PC-9 (cell line): ENCODE measurements around the gene THYN1. TPM values are rescaled to one million over a fixed set of nuclear protein-coding genes. Genes with fewer than 3 reads are reported as not detected.

ENCODE experiments used
- BruUV-seq: library from RNA; stranded (reverse); fragments of 400-500 nt; replicated peaks from 2 replicates; lab custom pipeline; 2021; lab: Mats Ljungman, UMichigan
- CTCF ChIA-PET: fragments of 300-600 bp; sonication (Branson Sonifier 250); formaldehyde crosslinking; loops from one replicate; lab custom pipeline; 2022; ENCODE audit warnings: antibody characterized with exemption; lab: Charles Lee
- POLR2A ChIA-PET: fragments of 300-600 bp; sonication (Branson Sonifier 250); formaldehyde crosslinking; loops from one replicate; lab custom pipeline; 2022; ENCODE audit warnings: antibody characterized with exemption; ENCODE audit not compliant: unreplicated experiment; lab: Charles Lee
- DNase-seq, 2 experiments: peaks; one replicate each; pipeline versions ENCODE4 v3.0.0 to v3.0.0-alpha.2; 2015 to 2022; ENCODE audit warnings: mixed read lengths in 1 of 2
- H2AFZ ChIP-seq: fragments of 200-600 bp; sonication (generic); 2 replicates; pipeline ENCODE4 v1.8.1; 2017; ENCODE audit warnings: antibody characterized with exemption
- H3F3A ChIP-seq: fragments of 200-600 bp; sonication (generic); 2 replicates; pipeline ENCODE4 v1.8.1; 2017; ENCODE audit warnings: antibody characterized with exemption, mild to moderate bottlenecking, low read depth; ENCODE audit not compliant: insufficient read depth
- H3K27ac ChIP-seq: fragments of 200-600 bp; sonication (generic); 2 replicates; pipeline ENCODE4 v1.6.1; 2016; ENCODE audit warnings: mixed run types
- H3K27me3 ChIP-seq: fragments of 200-600 bp; sonication (generic); 2 replicates; pipeline ENCODE4 v1.6.1; 2016; ENCODE audit warnings: low read depth, mixed run types; ENCODE audit not compliant: insufficient read depth
- H3K36me3 ChIP-seq: fragments of 200-600 bp; sonication (generic); 2 replicates; pipeline ENCODE4 v1.6.1; 2016; ENCODE audit warnings: low read depth, mixed run types
- H3K4me1 ChIP-seq: fragments of 200-600 bp; sonication (generic); replicated peaks from 2 replicates; pipeline ENCODE4 v1.6.1; 2016; ENCODE audit warnings: mixed run types; ENCODE audit not compliant: insufficient read depth
- H3K4me2 ChIP-seq: fragments of 200-600 bp; sonication (generic); 2 replicates; pipeline ENCODE4 v1.6.1; 2017; ENCODE audit warnings: mixed run types
- H3K4me3 ChIP-seq: fragments of 200-600 bp; sonication (generic); 2 replicates; pipeline ENCODE4 v1.6.1; 2016; ENCODE audit warnings: mixed run types
- H3K79me2 ChIP-seq: fragments of 200-600 bp; sonication (generic); 2 replicates; pipeline ENCODE4 v1.6.1; 2017; ENCODE audit warnings: low read depth, mixed run types
- H3K9me2 ChIP-seq: fragments of 200-600 bp; sonication (generic); 2 replicates; pipeline ENCODE4 v1.8.1; 2017; ENCODE audit warnings: mild to moderate bottlenecking; ENCODE audit not compliant: insufficient read depth
- H3K9me3 ChIP-seq: fragments of 200-600 bp; sonication (generic); 2 replicates; pipeline ENCODE4 v1.8.1; 2016; ENCODE audit warnings: low read depth; ENCODE audit not compliant: insufficient read depth
- H4K20me1 ChIP-seq: fragments of 200-600 bp; sonication (generic); 2 replicates; pipeline ENCODE4 v1.8.1; 2017; ENCODE audit not compliant: insufficient read depth
- EZH2 ChIP-seq: fragments of 200-600 bp; sonication (generic); IDR thresholded peaks from 2 replicates; pipeline ENCODE4 v1.8.0; 2017; ENCODE audit warnings: antibody characterized with exemption, low read depth
- intact Hi-C: fragments of 100-400 bp; cut with micrococcal nuclease; formaldehyde crosslinking; loops from one replicate; pipeline ENCODE4 v1.10.0; 2022; ENCODE audit not compliant: unreplicated experiment
- total RNA-seq: library from RNA; stranded (reverse); gene quantifications from 2 replicates; pipeline ENCODE4 v1.2.3, GENCODE V29; 2021
- TF ChIP-seq, protein P1 (sequence below): fragments of 200-600 bp; sonication (generic); conservative IDR thresholded peaks from 2 replicates; pipeline ENCODE4 v1.6.1; 2017; ENCODE audit warnings: mixed run types, antibody characterized with exemption, mild to moderate bottlenecking, moderate library complexity

Gene THYN1
- total RNA-seq, 1 experiment from 2014 or later: 29.8 TPM

DNA sequence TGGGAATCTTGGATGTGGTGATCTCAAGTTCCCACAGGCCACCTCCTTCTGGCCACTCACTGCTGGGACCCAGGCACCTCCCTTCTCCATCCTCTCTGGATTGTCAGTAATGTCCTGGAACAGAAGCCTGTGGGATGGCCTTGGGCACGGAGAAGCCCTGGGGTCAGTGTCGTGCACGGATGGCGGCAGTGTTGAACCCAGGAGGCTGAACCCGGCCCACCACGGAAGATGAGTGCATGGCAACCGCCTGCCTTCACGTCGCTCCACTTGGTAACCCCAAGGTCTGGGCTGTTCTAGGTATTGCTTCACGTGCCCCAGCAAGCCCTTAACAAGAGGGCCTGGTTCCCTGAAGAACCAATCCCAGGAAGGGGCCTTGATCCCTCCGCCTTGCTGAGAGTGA, 7.1 kb downstream of the THYN1 start:
- no peaks in the 10 kb centered on the region for H3K9me2 ChIP-seq
- H4K20me1 ChIP-seq: no peaks in the 10 kb centered on the region
- no peaks in the 10 kb centered on the region for H3K36me3 ChIP-seq
- H3K4me2 ChIP-seq: no peak overlapping the region
- BruUV-seq: no TSS peak
- no peak overlapping the region for H3K4me3 ChIP-seq
- H2AFZ ChIP-seq: no peak overlapping the region
- H3K27me3 ChIP-seq: no peaks in the 10 kb centered on the region
- H3K27ac ChIP-seq: no peak overlapping the region
- POLR2A ChIA-PET: no interaction called here
- no peaks in the 10 kb centered on the region for H3K9me3 ChIP-seq
- H3F3A ChIP-seq: no peaks in the 10 kb centered on the region
- CTCF ChIA-PET: no interaction called here
- no peak for DNase-seq
- TF ChIP-seq, protein P1, sequence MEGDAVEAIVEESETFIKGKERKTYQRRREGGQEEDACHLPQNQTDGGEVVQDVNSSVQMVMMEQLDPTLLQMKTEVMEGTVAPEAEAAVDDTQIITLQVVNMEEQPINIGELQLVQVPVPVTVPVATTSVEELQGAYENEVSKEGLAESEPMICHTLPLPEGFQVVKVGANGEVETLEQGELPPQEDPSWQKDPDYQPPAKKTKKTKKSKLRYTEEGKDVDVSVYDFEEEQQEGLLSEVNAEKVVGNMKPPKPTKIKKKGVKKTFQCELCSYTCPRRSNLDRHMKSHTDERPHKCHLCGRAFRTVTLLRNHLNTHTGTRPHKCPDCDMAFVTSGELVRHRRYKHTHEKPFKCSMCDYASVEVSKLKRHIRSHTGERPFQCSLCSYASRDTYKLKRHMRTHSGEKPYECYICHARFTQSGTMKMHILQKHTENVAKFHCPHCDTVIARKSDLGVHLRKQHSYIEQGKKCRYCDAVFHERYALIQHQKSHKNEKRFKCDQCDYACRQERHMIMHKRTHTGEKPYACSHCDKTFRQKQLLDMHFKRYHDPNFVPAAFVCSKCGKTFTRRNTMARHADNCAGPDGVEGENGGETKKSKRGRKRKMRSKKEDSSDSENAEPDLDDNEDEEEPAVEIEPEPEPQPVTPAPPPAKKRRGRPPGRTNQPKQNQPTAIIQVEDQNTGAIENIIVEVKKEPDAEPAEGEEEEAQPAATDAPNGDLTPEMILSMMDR: no peak
- TF ChIP-seq EZH2: no peak
- H3K4me1 ChIP-seq: no peaks in the 10 kb centered on the region
- no peaks in the 10 kb centered on the region for H3K79me2 ChIP-seq
- intact Hi-C loops: no loop called here

- H3K79me2 ChIP-seq: no peaks in the 10 kb centered on the region
- intact Hi-C loops: no loop called here
- no peak overlapping the region for H3K4me2 ChIP-seq
- no peaks in the 10 kb centered on the region for H3K9me3 ChIP-seq
- no peaks in the 10 kb centered on the region for H4K20me1 ChIP-seq
- H3F3A ChIP-seq: no peaks in the 10 kb centered on the region
- no TSS peak for BruUV-seq
- H3K36me3 ChIP-seq: no peaks in the 10 kb centered on the region
- no peak overlapping the region for H3K4me3 ChIP-seq
- no peaks in the 10 kb centered on the region for H3K9me2 ChIP-seq
- DNase-seq: no peak
- no peaks in the 10 kb centered on the region for H3K4me1 ChIP-seq
- CTCF ChIA-PET: no interaction called here
- no peak overlapping the region for H2AFZ ChIP-seq
- POLR2A ChIA-PET: no interaction called here
- H3K27ac ChIP-seq: no peak overlapping the region
- TF ChIP-seq, protein P1: no peak
- no peak for TF ChIP-seq EZH2
- H3K27me3 ChIP-seq: no peaks in the 10 kb centered on the region
These were observed 7.7 kb downstream of the THYN1 start for GRCh38 chr11:134245434-134245833.

DNA sequence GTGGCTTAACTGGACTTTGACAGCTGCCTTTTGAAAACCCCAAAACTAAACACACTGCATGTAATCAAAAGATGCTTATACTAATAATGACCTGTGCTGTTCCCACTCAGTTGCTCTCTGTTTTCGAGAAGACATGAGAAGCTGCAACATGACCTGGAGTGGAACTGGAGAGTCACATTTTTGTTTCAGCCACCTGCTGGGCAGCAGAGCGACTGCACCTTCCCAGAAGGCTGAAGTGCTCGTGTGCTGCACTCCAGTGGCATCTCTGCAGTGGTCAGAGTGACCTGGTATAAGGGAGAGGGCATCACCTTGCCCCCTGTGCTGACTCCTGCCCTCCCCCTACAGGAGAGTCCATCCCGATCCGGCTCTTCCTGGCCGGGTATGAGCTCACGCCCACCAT, 8.6 kb downstream of the THYN1 start:
- Histone ChIP-seq H2AFZ (no peak overlapping the region), H3K4me1 (no peaks in the 10 kb centered on the region), H3K4me3 (no peak overlapping the region), H3F3A (no peaks in the 10 kb centered on the region), H3K36me3 (no peaks in the 10 kb centered on the region), H3K9me2 (no peaks in the 10 kb centered on the region), H3K27ac (no peak overlapping the region), H3K27me3 (no peaks in the 10 kb centered on the region), H4K20me1 (no peaks in the 10 kb centered on the region), H3K79me2 (no peaks in the 10 kb centered on the region), H3K9me3 (no peaks in the 10 kb centered on the region), H3K4me2 (no peak overlapping the region)
- ChIA-PET POLR2A (no interaction called here), CTCF (no interaction called here)
- no peak for DNase-seq
- intact Hi-C loops: no loop called here
- no peak for TF ChIP-seq EZH2
- TF ChIP-seq, protein P1: peak; percentile 70
- BruUV-seq: no TSS peak
